ENCODE measurements around the gene KRT6A.

GRCh38 chr12:52438305-52439301, 54.5 kb downstream of the KRT6A start:
- TF ChIP-seq OSR1 (CRISPR knock-in tag; IDR thresholded peaks at IDR 0.05) (no peak), SNAI2 (CRISPR knock-in tag; IDR thresholded peaks at IDR 0.05) (no peak), ZFP30 (CRISPR knock-in tag; IDR thresholded peaks at IDR 0.05) (no peak), PPARA (CRISPR knock-in tag; IDR thresholded peaks at IDR 0.05; ENCODE audit: borderline replicate concordance) (no peak), BACH2 (CRISPR knock-in tag; IDR thresholded peaks at IDR 0.05; ENCODE audit: borderline replicate concordance) (no peak), ZNF565 (CRISPR knock-in tag; conservative IDR thresholded peaks at IDR 0.05; ENCODE audit: low read depth) (no peak), TOX (CRISPR knock-in tag; IDR thresholded peaks at IDR 0.05; ENCODE audit: borderline replicate concordance) (no peak), ESRRG (CRISPR knock-in tag; IDR thresholded peaks at IDR 0.05) (no peak), ARNTL (CRISPR knock-in tag; IDR thresholded peaks at IDR 0.05; ENCODE audit: borderline replicate concordance, low read depth) (no peak), POU6F1 (CRISPR knock-in tag; IDR thresholded peaks at IDR 0.05; ENCODE audit: borderline replicate concordance, low read depth) (no peak), RARB (CRISPR knock-in tag; IDR thresholded peaks at IDR 0.05) (no peak)
